Measurements from ENCODE around the gene CRYL1.
"Not testable (repeated sequence)": the region's sequence is repeated elsewhere in the genome, so short reads cannot be mapped to it uniquely, and the experiment has no call there.

CRYL1 gene

GRCh38 chr13:20456737-20457136 is 68.9 kb downstream of the CRYL1 start:
- DNase-seq (ENCODE audit: low read depth), result no peak

DNA sequence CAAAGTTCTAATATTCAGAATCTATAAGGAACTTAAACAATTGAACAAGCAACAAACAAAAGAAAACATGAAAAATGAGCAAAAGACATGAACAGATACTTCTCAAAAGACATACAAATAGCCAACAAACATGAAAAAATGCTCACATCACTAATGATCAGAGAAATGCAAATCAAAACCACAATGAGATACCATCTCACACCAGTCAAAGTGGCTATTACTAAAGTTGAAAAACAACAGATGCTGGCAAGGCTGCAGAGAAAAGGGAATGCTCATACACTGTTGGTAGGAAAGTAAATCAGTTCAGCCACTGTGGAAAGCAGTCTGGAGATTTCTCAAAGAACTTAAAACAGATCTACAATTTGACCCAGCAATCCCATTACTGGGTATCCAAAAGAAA is 74.3 kb downstream of the CRYL1 start:
- DNase-seq (ENCODE audit: low read depth), result no peak

- no peak for DNase-seq (ENCODE audit: low read depth)
Observed at GRCh38 chr13:20448470-20448869, 77.2 kb downstream of the CRYL1 start.

DNA sequence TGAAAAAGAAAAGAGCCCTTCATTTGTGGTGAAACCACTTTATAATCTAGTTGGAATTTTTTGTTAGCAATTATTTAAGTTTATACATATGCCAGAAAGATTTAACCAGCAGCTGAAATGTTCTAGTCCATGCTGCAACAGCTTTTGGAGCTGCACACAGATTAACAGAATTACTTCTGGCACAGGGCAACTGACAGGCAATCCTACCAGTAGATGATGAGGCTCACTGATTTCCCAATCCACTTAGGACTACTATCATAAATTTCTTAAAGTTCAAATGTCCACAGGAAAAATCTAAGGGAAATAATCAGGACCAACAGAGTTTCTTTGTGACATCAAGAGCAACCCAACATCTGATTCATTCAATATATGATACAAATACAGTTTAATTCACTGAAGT is 78.8 kb downstream of the CRYL1 start:
- no peak for DNase-seq (ENCODE audit: low read depth)

DNA sequence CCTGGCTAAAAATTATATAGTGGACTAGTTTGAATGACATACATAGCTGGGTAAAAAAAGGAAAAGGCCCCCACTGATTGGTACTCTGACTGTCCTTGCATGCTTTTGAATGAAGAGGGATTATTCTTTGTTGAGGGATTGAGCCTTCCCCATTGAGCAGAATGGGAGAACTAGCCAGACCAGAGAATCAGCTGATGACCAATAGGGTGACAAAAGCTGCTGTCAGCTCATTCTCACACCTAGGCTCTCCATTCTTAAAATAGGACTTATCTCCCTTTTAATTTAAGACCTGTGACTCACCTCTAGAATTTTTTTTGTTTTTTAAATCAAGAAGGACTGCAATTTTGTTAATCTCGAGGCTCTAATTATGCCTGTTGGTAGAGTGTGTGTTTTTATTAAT is 79.3 kb downstream of the CRYL1 start:
- DNase-seq (ENCODE audit: low read depth), result no peak

GRCh38 chr13:20442798-20443381 is 82.8 kb downstream of the CRYL1 start:
- no peak for DNase-seq (ENCODE audit: low read depth)

GRCh38 chr13:20442375-20442774 is 83.3 kb downstream of the CRYL1 start:
- DNase-seq (ENCODE audit: low read depth), result no peak

- no peak for DNase-seq (ENCODE audit: low read depth)
Observed at GRCh38 chr13:20441879-20442278, 83.8 kb downstream of the CRYL1 start.

DNA sequence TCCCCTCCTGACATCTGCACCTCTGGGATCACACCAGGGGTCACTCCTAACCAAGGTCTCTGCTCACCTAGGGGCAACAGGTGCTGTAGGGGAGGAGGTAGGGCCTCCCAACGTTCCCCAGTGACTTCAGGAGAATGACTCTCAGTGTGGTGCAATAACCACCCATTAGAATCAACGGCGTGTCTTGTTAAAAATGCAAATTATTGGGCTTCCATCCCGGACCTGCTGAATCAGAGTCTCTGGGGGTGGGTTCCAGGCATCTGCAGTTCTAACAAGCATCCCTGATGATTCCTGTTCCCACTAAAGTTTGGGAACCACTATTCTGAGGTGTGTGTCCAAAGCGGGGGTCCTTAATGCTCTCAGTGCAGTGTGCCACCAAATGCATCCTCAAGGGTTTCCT is 84.6 kb downstream of the CRYL1 start:
- DNase-seq (ENCODE audit: low read depth), result no peak

- no peak for DNase-seq (ENCODE audit: low read depth)
Observed at GRCh38 chr13:20439261-20439660, 86.4 kb downstream of the CRYL1 start.

DNA sequence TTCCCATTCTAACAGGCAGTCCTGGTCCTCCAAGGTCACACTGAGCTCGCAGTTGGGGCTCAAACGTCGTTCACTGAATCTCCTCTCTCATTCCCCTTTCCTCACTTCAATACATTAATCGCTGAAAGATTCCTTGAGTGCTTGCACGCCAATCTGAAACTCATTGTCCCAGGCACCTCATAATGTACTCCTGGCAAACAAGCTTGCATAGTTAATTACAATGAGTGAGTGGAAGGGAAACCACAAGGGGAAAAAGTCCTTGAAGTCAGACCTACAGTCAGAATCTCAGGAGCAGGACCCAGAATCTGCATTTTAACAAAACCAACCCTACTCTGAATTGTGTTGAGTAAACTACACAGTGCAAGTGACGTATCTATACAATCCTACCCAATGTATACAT is 86.9 kb downstream of the CRYL1 start:
- no peak for DNase-seq (ENCODE audit: low read depth)

GRCh38 chr13:20436505-20436904 is 89.2 kb downstream of the CRYL1 start:
- no peak for DNase-seq (ENCODE audit: low read depth)

GRCh38 chr13:20435616-20436368 is 89.9 kb downstream of the CRYL1 start:
- no peak for DNase-seq (ENCODE audit: low read depth)

DNA sequence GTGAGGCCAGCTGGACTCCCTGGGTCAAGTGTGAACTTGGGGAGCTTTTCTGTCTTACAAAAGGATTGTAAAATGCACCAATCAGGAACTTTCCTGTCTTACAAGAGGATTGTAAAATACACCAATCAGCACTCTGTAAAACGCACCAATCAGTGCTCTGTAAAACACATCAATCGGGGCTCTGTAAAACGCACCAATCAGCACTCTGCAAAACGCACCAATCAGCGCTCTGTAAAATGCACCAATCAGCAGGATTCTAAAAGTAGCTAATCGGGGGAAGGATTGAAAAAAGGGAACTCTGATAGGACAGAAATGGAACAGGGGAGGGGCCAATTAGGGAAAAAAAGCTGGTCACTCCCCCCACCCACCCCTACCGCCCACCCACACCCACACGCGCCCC is 91.4 kb downstream of the CRYL1 start:
- not testable (repeated sequence) for DNase-seq (ENCODE audit: low read depth)

- no peak for DNase-seq (ENCODE audit: low read depth)
Observed at GRCh38 chr13:20431687-20432384, 93.8 kb downstream of the CRYL1 start.

DNA sequence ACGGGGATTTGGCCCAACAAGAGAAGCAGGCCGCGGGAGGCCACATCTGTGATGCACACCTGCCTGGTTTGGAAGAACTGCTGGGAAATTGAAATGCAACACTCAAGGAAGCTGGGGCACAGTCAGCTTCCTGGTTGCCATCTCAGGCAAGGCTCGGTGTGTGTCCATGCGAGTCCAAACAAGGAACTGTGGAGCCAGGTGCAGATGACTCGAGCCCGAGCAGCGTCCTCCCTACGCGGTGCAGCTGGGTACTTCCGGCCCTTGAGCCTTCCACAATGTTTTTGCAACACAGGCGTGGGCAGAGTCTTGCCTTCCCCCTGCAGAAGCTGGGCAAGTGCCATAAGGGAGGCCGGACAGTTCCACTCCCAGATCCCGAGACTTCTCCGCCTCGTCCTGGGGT is 94.6 kb downstream of the CRYL1 start:
- no peak for DNase-seq (ENCODE audit: low read depth)

DNA sequence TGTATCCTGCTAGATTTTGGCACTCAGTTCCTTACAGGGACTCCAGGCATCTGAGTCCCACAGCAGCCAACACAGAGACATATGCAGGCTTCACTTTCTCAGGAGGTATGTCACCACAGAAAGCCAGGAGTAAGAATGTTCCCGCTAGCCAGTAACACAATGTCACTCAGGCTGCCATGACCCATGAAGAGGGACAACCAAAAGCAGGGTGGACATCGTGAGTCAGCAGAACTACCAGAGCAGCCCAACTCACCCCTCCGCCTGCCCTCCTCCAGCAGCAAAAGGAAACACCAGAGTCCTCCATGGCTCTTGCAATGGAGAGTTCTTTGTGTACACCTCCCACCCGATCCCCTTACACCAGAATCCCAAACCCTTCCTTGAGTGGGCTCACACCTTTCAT is 95.4 kb downstream of the CRYL1 start:
- no peak for DNase-seq (ENCODE audit: low read depth)

- DNase-seq (ENCODE audit: low read depth), result no peak
Observed at GRCh38 chr13:20429682-20430081, 96.0 kb downstream of the CRYL1 start.

DNA sequence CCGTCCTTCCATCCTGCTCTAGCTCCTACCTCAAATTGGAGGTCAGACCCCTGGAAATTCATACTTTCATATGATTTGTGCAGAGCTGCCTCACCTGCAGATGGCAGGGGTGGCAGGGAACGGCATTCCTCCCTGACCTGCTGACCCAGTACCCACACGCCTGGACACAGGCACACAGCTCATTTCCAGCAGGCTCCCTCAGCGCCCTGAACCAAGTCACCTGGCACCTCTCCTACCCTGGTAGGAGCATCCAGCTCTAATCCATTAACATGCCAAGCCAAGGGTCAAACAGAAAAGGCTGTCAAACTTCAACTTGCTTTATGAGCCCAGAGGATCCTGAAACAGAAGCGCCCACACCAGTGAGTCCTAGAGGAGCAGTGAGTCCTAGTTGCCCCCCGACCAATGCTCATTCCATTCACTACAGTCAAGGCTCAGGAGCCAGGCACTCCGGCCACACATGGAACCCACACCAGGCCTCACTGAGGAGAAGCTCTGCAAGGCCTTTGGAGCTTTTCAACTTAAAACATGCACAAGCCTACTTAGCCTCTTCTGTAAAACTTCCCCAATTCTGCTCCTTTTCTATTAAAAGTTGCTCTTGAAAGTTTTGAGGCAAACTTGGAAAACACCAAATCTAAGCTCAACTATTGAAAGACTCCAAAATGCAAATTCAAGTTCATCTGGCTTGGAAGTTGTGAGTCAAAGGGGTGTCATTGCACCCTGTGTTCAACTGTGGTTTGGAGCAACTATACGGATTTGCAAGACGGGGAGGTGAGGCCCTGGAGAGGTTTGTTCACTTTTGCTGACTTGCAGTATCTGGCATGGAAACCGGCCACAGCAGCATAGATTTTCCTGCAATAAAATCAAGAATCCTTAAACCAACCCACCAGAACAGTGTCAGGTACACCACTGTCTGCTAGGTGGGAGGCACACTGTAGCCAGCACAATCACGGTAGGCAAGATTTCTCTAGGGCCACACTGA is 96.7 kb downstream of the CRYL1 start:
- no peak for DNase-seq (ENCODE audit: low read depth)

- no peak for DNase-seq (ENCODE audit: low read depth)
Observed at GRCh38 chr13:20426766-20427448, 98.8 kb downstream of the CRYL1 start.

GRCh38 chr13:20425819-20426219 is 99.8 kb downstream of the CRYL1 start:
- DNase-seq (ENCODE audit: low read depth), result no peak

- DNase-seq (ENCODE audit: low read depth), result no peak
Observed at GRCh38 chr13:20424949-20425348, 100.7 kb downstream of the CRYL1 start.

Measured in HS-5 (cell line).